Measurements from ENCODE around the gene PRELID1.

Gene PRELID1, protein sequence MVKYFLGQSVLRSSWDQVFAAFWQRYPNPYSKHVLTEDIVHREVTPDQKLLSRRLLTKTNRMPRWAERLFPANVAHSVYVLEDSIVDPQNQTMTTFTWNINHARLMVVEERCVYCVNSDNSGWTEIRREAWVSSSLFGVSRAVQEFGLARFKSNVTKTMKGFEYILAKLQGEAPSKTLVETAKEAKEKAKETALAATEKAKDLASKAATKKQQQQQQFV

DNA sequence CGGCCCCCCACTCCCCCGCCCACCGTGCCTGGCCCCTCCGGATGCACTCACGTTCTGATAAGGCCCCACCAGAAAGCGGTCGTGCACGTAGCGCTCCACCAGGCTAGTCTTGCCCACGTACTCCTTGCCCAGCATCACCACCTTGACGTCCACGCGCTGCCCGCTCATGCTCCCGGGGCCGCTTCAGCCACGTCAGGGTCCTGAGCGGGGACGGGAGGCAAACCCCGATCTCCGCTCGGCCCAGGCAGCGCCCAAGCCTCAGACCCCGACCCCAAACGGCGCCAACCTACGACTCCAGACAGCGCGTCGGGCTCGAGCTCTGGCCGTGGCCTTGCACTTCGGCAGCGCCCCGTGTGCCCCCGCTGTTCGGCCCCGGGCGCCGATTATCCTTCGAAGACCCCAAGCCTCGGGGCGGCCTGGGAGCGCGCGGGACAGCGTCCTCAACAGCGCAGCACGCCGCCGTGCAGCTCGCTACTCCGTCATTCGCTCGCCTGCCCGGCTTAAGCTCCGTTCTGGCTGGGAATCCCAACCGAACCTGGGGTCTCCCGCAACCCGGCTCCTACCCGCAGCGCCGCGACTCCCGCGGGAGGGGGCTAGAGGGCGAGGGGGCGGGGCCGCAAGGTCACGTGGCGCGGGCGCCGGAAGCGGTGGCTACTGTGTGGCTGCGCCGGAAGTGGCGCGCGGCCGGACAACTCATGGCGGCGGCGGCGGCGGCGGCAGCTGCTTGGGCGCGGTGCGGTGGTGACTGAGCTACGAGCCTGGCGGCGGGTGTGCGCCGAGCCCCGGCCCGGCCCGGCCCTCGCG is at the start of gene PRELID1, which contains the start of gene RAB24:
Gene PRELID1 (plus strand): TSS at position 679 of the 804 bp plus-strand sequence. CDS start 187 bp downstream, outside the sequence.
Gene RAB24 (minus strand): TSS at position 599 of the 804 bp plus-strand sequence. CDS start 431 bp downstream, at position 168.
- in situ Hi-C loops (cut with HindIII; ENCODE audit: low sequenced_read_pairs), result loop anchor here (25.0 kb wide), 1 partner anchor 191 kb away; no protein-coding TSS in a partner anchor

DNA sequence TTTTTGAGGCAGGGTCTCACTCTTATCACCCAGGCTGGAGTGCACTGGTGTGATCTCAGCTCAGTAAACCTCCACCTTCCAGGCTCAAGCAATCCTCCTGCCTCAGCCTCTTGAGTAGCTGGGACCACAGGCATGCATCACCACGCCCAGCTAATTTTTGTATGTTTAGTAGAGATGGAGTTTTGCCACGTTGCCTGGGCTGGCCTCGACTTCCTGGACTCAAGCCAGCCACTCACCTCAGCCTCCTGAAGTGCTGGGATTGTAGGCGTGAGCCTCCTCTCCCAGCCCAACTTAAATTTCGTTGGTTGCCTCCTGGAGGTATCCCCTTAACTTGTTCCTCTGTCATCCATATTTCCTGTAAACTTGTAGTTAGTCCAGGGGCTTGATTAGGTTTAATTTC is 47.3 kb upstream of the PRELID1 start:
- in situ Hi-C loops (cut with HindIII; ENCODE audit: low sequenced_read_pairs), result loop anchor here (10.0 kb wide), 1 partner anchor 131 kb away; no protein-coding TSS in a partner anchor

- in situ Hi-C loops (cut with HindIII; ENCODE audit: low sequenced_read_pairs), result loop anchor here (10.0 kb wide), 1 partner anchor 134 kb away; no protein-coding TSS in a partner anchor
These were observed 44.9 kb upstream of the PRELID1 start for GRCh38 chr5:177258711-177259110.

DNA sequence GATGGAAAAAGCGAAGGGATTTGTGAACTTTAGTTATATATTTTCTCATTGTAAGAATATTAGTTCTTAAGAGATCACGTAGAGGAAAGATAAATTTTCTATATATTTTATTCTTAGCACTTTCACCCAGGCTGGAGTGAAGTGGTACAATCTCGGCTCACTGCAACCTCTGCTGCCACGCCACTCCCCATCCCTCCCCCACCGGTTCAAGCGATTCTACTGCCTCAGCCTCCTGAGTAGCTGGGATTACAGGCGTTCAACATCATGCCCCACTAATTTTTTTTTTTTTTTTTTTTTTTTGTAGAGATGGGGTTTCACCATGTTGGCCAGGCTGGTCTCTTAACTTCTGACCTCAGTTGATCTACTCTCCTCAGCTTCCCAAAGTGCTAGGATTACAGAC is 42.6 kb upstream of the PRELID1 start:
- in situ Hi-C loops (cut with HindIII; ENCODE audit: low sequenced_read_pairs), result no loop called here

DNA sequence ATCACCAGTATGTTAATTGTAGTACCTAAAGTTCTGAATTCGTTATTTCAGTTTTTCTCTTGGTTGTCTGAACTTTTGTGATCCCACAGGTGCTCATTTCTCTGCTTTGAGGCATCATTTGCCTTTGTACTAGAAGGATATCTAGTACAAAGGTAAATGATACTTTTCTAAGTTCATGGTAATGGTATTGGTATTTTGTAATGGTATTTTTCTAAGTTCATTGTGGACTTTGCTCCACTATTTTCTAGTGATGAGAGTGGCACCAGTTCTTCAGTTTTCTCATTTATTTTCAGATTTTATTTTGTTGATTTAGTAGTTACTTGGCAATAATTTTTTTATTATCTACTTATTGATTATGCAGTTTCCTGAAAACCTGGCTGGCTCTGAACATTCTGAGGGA is 42.1 kb upstream of the PRELID1 start:
- in situ Hi-C loops (cut with HindIII; ENCODE audit: low sequenced_read_pairs), result no loop called here

DNA sequence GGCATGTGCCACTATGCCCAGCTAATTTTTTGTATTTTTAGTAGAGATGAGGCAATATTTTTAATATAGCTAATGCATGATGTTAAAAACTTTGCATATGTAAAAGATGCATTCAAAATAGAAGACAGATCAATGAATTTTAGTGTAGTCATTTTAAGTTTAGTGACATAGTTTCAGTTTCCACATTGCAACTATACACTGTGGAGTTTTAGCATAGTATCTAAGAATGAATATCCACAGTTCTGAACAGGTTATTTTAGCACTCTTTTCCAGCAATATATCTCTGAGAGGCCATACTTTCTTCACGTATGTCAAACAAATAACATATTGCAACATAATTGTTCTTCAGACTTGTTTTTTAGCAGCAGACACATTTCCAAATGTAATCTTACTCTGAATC is 39.4 kb upstream of the PRELID1 start:
- in situ Hi-C loops (cut with HindIII; ENCODE audit: low sequenced_read_pairs), result no loop called here

DNA sequence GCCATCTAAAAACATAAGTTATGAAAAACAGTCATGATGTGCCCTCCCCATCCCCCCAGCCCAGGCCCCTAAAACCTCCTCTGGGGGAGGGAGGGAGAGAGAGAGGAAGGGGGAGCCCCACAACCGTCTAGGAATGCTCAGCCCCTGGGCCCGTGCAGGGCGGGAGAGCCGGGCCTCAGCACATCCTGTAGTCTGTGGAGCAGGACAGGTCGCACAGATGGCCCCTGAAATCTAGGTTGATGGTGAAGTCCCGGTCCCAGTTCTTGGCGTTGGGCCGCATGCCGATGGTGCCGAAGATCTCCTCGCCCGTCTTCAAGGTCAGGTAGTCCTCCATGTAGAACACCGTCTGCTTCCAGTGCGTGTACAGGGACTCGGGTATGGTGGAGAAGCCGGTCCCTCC is 38.2 kb upstream of the PRELID1 start:
- in situ Hi-C loops (cut with HindIII; ENCODE audit: low sequenced_read_pairs), result no loop called here

DNA sequence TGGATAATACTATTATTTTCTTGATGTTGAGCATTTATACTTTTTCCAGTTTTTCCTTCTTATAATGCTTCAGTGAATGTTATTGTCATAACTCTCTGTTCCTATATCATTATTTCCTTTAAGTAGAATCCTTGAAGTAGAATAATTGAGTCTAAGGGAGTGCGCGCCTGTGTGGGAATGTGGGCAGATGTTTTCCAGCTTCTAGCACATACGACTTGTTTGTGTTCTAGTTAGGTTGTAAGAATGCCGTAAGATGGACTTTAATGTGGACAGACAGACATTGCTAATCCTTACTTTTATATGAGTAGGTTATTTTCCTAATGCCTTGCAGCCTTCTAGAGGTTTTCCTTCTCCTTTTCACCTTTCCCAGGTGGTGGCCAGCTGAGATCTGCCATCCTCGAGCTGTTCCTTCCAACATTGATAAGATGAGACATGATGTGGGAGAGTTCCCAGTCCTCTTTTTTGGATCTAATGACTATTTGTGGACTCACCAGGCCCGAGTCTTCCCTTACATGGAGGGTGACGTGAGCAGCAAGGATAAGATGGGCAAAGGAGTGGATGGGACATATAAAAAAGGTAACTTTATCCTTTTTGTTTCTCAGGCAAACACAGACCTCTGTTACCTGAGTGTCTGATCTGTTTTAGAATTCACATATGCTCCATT is 34.2 kb upstream of the PRELID1 start:
- in situ Hi-C loops (cut with HindIII; ENCODE audit: low sequenced_read_pairs), result no loop called here

DNA sequence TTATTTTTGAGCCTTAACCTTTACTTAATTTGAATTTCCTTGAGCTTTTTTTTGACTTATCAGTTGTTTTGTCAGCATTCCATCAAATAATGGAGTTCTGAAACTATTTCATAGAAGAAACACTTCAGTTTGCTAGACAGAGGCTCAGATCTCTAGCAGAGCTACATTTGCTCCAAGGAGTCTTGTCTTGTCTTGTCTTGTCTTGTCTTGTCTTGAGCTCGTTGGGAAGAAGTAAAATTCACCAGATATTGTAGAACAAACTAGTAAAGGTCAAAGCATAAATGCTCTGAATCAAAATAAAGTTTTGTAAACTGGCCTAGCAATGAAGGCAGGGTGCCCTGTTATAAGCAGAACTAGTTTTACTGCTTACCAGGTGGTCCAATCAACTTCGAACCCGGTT is 33.6 kb upstream of the PRELID1 start:
- in situ Hi-C loops (cut with HindIII; ENCODE audit: low sequenced_read_pairs), result loop anchor here (5.0 kb wide), 1 partner anchor 77 kb away; no protein-coding TSS in a partner anchor

DNA sequence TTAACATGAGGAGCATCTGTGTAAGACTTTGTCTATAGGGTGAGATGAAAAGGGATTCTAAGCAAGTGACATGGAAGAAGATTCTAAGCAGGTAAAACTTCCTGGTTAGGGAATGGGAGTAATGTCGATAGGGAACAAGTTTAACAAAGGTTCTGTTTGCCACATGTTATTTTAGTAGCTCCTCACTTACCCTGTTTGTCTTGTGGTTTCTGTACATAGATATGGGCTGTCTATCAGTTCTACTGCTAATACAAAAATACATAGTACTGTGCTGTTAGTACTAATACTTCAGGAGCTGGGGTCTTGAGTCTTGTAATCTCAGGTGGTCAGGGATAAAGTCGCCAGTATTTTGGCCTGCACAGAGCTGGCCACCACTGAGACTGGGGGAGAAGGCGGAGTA is 32.9 kb upstream of the PRELID1 start:
- in situ Hi-C loops (cut with HindIII; ENCODE audit: low sequenced_read_pairs), result loop anchor here (5.0 kb wide), 1 partner anchor 77 kb away; no protein-coding TSS in a partner anchor

GRCh38 chr5:177271113-177271512 is 32.5 kb upstream of the PRELID1 start:
- in situ Hi-C loops (cut with HindIII; ENCODE audit: low sequenced_read_pairs), result loop anchor here (5.0 kb wide), 1 partner anchor 76 kb away; no protein-coding TSS in a partner anchor

DNA sequence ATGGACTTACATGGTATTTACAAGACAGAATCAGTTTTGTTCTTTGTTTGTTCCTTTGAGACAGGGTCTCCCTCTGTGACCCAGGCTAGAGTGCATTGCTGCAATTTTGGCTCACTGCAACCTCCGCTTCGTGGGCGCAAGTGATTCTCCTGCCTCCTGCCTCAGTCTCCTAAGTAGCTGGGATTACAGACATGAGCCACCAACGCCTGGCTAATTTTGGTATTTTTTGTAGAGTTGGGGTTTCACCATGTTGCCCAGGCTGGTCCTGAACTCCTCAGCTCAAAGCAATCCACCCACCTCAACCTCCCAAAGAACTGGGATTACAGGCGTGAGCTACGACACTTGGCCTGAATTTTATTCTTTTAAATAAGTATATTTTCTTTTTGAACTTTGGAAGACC is 27.7 kb upstream of the PRELID1 start:
- in situ Hi-C loops (cut with HindIII; ENCODE audit: low sequenced_read_pairs), result no loop called here

DNA sequence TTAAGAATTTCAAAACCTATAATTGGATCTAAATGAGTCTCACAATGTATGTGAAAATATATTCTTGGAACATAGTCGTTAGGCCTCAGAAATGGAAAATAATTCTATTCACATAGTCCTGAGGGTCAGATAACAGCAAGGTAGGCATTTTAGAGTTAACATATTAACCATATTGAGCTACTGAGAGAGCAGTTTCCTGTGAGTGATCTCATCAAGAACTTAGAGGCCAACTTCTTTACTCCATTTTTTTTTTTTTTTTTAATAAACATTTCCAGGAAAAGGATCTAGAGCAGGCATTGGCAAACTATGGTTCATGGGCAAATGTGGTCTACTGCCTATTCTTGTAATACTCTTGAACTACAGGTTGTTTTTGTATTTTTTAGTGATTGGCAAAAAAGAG is 26.7 kb upstream of the PRELID1 start:
- in situ Hi-C loops (cut with HindIII; ENCODE audit: low sequenced_read_pairs), result no loop called here

DNA sequence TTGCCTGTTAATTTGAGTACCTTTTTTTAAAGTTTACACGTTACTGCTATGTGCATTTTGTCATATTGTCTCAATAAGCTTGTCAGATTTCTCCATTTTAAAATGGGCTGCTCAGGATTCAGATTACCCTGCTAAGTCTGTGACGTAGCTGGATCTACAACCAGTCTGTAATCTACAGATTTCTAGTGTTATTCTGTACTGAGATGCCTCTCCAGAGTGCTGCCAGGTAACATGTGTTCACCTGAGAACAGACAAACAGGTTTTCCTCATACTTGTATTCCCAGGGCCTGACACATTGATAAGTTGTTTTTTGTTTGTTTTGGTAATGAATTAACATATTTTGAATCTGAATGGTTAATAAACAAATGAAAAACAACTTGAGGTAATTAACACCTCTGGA is 15.4 kb upstream of the PRELID1 start:
- in situ Hi-C loops (cut with HindIII; ENCODE audit: low sequenced_read_pairs), result no loop called here

- in situ Hi-C loops (cut with HindIII; ENCODE audit: low sequenced_read_pairs), result no loop called here
These were observed 12.6 kb upstream of the PRELID1 start for GRCh38 chr5:177290816-177291596.

DNA sequence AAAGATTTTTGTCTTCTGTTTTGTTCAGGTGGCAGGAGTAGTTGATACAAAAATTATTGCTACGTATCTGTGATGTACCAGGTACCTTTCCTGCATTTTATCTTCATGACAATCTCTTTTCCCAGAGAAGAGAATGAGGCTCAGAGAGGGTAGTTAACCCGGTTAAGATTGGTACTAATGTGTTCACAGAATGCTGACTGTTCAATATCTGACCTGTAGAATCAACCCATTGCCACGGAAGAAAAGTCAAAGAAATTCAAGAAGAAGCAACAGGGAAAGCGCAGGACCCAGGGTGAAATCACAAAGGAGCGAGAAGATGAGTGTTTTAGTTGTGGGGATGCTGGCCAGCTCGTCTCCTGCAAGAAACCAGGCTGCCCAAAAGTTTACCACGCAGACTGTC is 11.9 kb upstream of the PRELID1 start:
- in situ Hi-C loops (cut with HindIII; ENCODE audit: low sequenced_read_pairs), result no loop called here

DNA sequence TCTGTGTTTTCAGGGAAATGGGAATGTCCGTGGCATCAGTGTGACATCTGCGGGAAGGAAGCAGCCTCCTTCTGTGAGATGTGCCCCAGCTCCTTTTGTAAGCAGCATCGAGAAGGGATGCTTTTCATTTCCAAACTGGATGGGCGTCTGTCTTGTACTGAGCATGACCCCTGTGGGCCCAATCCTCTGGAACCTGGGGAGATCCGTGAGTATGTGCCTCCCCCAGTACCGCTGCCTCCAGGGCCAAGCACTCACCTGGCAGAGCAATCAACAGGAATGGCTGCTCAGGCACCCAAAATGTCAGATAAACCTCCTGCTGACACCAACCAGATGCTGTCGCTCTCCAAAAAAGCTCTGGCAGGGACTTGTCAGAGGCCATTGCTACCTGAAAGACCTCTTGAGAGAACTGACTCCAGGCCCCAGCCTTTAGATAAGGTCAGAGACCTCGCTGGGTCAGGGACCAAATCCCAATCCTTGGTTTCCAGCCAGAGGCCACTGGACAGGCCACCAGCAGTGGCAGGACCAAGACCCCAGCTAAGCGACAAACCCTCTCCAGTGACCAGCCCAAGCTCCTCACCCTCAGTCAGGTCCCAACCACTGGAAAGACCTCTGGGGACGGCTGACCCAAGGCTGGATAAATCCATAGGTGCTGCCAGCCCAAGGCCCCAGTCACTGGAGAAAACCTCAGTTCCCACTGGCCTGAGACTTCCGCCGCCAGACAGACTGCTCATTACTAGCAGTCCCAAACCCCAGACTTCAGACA is 9.6 kb upstream of the PRELID1 start:
- in situ Hi-C loops (cut with HindIII; ENCODE audit: low sequenced_read_pairs), result no loop called here

DNA sequence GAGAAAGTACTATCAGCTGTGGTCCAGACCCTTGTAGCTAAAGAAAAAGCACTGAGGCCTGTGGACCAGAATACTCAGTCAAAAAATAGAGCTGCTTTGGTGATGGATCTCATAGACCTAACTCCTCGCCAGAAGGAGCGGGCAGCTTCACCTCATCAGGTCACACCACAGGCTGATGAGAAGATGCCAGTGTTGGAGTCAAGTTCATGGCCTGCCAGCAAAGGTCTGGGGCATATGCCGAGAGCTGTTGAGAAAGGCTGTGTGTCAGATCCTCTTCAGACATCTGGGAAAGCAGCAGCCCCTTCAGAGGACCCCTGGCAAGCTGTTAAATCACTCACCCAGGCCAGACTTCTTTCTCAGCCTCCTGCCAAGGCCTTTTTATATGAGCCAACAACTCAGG is 9.0 kb upstream of the PRELID1 start:
- in situ Hi-C loops (cut with HindIII; ENCODE audit: low sequenced_read_pairs), result no loop called here

DNA sequence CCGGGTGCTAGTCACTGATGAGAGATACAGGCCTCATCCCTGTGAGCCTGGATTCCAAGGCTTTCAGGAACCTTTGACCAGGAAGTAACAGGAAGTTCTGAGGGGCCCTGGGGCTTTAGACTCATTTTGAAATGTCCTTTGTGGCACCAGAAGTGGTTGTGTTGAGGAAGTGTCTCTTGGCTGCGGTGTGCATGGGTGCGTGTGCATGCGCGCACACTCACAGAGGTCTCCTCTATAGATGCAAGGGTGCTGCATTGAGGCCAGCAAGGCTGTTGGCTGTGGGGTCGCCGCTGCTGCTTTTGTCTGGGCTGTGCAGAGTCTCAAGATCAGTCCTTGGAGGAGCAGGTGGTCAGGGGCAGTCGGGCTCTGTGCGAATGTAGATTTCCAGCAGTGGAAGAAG is 7.7 kb upstream of the PRELID1 start:
- in situ Hi-C loops (cut with HindIII; ENCODE audit: low sequenced_read_pairs), result no loop called here

DNA sequence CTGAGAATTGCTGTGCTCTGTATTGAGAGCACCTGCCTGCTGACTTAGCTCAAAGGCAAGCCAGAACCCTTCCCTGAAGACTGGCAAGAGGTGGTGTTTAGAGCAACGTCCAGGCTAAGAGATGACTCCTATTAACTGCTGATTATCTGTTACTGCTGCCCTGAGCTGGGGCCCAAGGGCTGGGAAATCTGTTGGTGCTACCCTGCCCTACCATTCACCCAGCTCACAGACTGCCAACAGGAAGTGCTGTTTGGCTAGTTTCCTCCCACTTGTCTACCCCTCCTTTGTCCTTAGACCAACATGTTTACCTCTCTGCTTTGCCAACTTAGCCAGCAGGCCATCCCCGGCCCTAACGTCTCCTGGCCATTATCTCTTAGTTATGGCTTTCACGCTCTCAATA is 7.0 kb upstream of the PRELID1 start:
- in situ Hi-C loops (cut with HindIII; ENCODE audit: low sequenced_read_pairs), result no loop called here

Measured in endothelial cell of hepatic sinusoid (primary cell).